Thoracic aorta (tissue), 2 donors: ENCODE measurements around the gene CDC123. TPM values are rescaled to one million over a fixed set of nuclear protein-coding genes. Genes with fewer than 3 reads are reported as not detected.

Experiments used
- ATAC-seq: fragments of 150-250 bp; one replicate; pipeline ENCODE4 v1.8.0; 2017; ENCODE audit warnings: low read depth; ENCODE audit not compliant: insufficient number of reproducible peaks, low FRiP score
- DNase-seq: peaks from one replicate; pipeline ENCODE4 v3.0.0-alpha.2; 2020; ENCODE audit warnings: low spot score
- H3K27ac ChIP-seq, 2 donors: fragments of 200-600 bp; sonication (generic); 1 replicate in 1 of 2; 2 replicates in 1 of 2; pipeline ENCODE4 v1.5.1; 2016; ENCODE audit warnings: mild to moderate bottlenecking in 2 of 2, moderate library complexity in 2 of 2
- H3K27me3 ChIP-seq: fragments of 200-600 bp; sonication (generic); replicated peaks from 2 replicates; pipeline ENCODE4 v1.6.0; 2016; ENCODE audit warnings: mild to moderate bottlenecking; ENCODE audit not compliant: insufficient read depth
- H3K36me3 ChIP-seq: fragments of 200-600 bp; sonication (generic); one replicate; pipeline ENCODE4 v1.5.1; 2016
- H3K4me1 ChIP-seq, 2 donors: fragments of 200-600 bp; sonication (generic); 1 replicate in 1 of 2; 2 replicates in 1 of 2; pipeline versions ENCODE4 v1.5.1 to v1.6.0; 2016; ENCODE audit warnings: low read depth in 2 of 2, mild to moderate bottlenecking in 1 of 2; ENCODE audit not compliant: control insufficient read depth in 1 of 2
- H3K4me3 ChIP-seq: fragments of 200-600 bp; sonication (generic); 2 replicates; pipeline ENCODE4 v1.5.1; 2016; ENCODE audit warnings: mild to moderate bottlenecking
- H3K9me3 ChIP-seq: fragments of 200-600 bp; sonication (generic); 2 replicates; pipeline ENCODE4 v1.5.1; 2016
- total RNA-seq, 2 donors: library from RNA; depleted of rRNA; stranded (reverse); fragments of >200 nt; gene quantifications; one replicate each; pipeline versions ENCODE4 v1.1.0 to v1.2.3, GENCODE V29; 2016
- TF ChIP-seq, protein P1 (sequence below): fragments of 200-600 bp; sonication (generic); IDR thresholded peaks from one replicate; pipeline ENCODE4 v1.5.1; 2019; ENCODE audit warnings: antibody characterized with exemption

Gene CDC123, protein sequence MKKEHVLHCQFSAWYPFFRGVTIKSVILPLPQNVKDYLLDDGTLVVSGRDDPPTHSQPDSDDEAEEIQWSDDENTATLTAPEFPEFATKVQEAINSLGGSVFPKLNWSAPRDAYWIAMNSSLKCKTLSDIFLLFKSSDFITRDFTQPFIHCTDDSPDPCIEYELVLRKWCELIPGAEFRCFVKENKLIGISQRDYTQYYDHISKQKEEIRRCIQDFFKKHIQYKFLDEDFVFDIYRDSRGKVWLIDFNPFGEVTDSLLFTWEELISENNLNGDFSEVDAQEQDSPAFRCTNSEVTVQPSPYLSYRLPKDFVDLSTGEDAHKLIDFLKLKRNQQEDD
- 100 to 1,000 TPM in 1 of 2 donors, 10 to 100 TPM in 1; 74.2 to 171 TPM for total RNA-seq

DNA sequence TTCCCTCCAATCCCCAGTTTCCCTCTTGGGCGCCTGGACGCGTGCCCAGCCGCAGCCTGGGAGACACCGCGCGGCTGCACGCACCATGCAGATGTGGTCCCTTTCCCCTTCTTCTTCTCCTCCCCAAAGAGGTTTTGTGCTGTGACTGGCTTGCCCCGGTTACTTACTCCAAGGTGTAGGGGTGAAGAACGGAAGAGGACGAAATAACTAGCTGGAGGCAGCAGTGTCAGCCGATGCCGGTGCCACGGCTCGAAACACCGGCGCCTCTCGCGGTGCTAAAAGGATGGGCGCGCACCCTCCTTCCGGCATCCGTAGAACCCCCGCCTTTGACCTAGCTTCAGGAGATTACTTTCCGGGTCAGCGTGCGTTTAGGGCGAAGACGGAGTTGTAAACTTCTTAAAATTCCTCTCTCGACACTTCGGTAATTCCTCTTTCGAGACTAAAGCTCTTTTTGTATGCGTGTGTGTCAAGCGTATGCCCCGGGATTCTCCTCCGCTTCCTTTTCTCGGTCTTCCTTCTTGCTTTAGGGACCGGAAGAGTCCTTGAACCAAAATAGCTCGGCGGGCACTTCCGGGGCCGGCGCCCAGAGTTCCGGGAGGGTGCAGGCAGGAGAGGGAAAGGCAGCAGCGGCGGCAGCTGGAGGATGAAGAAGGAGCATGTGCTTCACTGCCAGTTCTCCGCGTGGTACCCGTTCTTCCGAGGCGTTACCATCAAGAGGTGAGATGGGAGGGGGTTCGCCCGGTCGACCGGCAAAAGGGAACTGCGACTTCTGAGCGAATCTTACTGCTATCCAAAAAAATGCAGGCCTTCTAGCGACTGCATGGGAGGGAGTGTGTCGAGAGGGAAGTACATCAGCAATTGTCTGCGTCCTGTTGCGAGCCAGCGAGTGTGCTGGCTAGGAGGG is at the start of gene CDC123, which contains the start of gene NUDT5:
TSS of gene CDC123 (plus strand) at position 586 of the 904 bp plus-strand sequence. CDS start at position 644, 58 bp downstream.
TSS of gene NUDT5 (minus strand) at position 289 of the 904 bp plus-strand sequence. CDS start 9,600 bp downstream, outside the sequence.
- Histone ChIP-seq H3K27me3 (no peaks in the 10 kb centered on the region), H3K4me1 (peaks cover 24 to 36% of the 10 kb centered on the region in 2 donors), H3K9me3 (no peaks in the 10 kb centered on the region), H3K27ac (peak within 1 kb of the TSS; percentile 89 to 96), H3K36me3 (peaks cover 10% of the 10 kb centered on the region), H3K4me3 (peak within 1 kb of the TSS; percentile 98)
- peak; percentile 49 for DNase-seq
- TF ChIP-seq, protein P1, sequence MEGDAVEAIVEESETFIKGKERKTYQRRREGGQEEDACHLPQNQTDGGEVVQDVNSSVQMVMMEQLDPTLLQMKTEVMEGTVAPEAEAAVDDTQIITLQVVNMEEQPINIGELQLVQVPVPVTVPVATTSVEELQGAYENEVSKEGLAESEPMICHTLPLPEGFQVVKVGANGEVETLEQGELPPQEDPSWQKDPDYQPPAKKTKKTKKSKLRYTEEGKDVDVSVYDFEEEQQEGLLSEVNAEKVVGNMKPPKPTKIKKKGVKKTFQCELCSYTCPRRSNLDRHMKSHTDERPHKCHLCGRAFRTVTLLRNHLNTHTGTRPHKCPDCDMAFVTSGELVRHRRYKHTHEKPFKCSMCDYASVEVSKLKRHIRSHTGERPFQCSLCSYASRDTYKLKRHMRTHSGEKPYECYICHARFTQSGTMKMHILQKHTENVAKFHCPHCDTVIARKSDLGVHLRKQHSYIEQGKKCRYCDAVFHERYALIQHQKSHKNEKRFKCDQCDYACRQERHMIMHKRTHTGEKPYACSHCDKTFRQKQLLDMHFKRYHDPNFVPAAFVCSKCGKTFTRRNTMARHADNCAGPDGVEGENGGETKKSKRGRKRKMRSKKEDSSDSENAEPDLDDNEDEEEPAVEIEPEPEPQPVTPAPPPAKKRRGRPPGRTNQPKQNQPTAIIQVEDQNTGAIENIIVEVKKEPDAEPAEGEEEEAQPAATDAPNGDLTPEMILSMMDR = peak; percentile 25
- ATAC-seq = peak; percentile 84

DNA sequence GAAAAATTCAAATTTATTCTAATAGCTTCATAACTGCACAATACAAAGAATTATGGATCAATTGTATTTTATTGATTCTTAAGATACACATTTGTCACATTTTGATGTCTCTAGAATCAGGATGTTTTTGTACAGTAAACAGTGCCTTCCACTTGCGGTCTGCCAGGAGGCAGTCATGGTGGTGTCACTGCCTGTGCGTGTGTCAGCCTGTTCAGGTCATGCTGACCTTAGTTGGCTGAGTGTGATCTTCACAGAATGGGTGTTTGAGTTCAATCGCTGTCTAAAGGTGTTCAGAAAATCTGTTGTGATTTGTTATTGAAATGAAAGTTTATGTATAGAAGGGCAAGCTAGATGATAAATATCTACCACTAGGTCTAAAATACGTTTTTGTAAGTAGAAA is 45.8 kb upstream of the CDC123 start:
- ATAC-seq (no peak), DNase-seq (no peak)
- H3K4me1 ChIP-seq = no peaks in the 10 kb centered on the region
- TF ChIP-seq, protein P1 = no peak
- no peak overlapping the region for H3K27ac ChIP-seq
- no peak overlapping the region for H3K4me3 ChIP-seq
- no peaks in the 10 kb centered on the region for H3K9me3 ChIP-seq
- H3K27me3 ChIP-seq = no peaks in the 10 kb centered on the region
- H3K36me3 ChIP-seq = peaks cover 12% of the 10 kb centered on the region

DNA sequence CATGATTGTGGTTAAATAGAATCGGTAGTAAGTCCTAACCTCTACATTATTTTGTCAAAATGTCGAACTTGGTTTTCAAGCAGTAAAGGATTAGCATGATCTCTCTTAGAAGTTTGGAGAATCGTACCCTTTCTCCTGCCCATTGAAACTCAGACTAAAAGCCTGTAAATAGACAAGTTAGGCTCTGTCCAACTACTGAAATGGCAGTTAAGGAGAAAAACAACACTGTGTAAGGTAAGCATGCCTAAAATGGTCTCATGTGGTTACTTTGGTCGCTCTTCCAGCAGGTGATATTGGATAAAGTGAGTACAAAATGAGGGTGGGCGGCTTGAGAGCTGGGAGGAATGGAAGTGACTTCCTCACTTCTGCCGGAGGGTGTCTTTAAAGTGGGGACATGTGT is 41.5 kb upstream of the CDC123 start:
- Histone ChIP-seq H3K27me3 (no peaks in the 10 kb centered on the region), H3K27ac (no peak overlapping the region), H3K36me3 (peaks cover 20% of the 10 kb centered on the region), H3K9me3 (no peaks in the 10 kb centered on the region), H3K4me3 (no peak overlapping the region), H3K4me1 (no peaks in the 10 kb centered on the region)
- TF ChIP-seq, protein P1 = no peak
- ATAC-seq (no peak), DNase-seq (no peak)

DNA sequence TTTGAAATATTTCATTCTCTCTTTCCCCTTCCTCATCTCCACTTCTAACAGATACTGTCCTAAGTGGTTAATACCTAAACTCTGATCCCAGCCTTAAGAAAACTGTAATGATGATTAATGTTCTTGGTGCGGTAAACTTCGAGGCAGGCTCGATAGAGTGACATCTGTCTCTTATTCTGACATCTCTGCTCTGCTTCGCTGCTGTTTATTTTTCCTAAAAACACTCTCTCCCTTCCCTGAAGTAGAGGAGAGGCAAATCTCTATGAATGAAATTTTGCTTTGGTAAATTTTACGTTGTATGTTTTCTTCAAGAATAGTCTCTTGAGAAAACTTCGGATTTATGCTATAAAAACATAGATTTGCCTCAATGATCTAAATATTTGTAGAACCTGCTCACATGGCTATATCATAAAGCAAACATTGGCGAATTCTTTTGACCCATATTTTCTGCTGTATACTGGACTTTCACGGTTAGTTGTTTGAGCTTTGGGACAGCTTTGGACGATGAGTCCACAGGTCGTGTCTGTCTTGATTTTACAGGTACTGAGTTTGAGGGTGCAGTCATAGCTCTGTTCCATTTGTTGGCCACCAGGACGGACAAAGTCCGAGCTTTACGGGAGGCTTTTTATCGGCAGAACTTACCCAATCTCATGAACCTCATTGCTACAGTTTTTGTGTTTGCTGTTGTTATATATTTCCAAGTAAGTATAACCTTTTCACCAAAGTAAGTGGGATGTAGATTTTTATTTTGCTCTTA is 39.4 kb upstream of the CDC123 start:
- Histone ChIP-seq H3K36me3 (peaks cover 29% of the 10 kb centered on the region), H3K9me3 (no peaks in the 10 kb centered on the region), H3K4me3 (no peak overlapping the region), H3K27me3 (no peaks in the 10 kb centered on the region), H3K27ac (no peak overlapping the region), H3K4me1 (no peaks in the 10 kb centered on the region)
- ATAC-seq (no peak), DNase-seq (no peak)
- TF ChIP-seq, protein P1 = no peak
